BLaER1 treated with 17β-estradiol and CSF1 and Interleukin-3, amounts not matched to agents 10 nM and 100 nM (cell line): ENCODE measurements around the gene FST.

Experiments used
- H3K27ac ChIP-seq, 11 experiments: shearing (Covaris generic); formaldehyde crosslinking; 2 replicates each; pipeline ENCODE4 v1.8.1; 2022
- H3K27me3 ChIP-seq, 11 experiments: shearing (Covaris generic); formaldehyde crosslinking; 2 replicates each; pipeline ENCODE4 v1.8.1; 2022
- H3K36me3 ChIP-seq, 11 experiments: shearing (Covaris generic); formaldehyde crosslinking; 2 replicates each; pipeline ENCODE4 v1.8.1; 2022
- H3K4me1 ChIP-seq, 10 experiments: shearing (Covaris generic); formaldehyde crosslinking; 2 replicates each; pipeline ENCODE4 v1.8.1; 2022
- H3K4me2 ChIP-seq, 11 experiments: shearing (Covaris generic); formaldehyde crosslinking; 2 replicates each; pipeline ENCODE4 v1.8.1; 2022
- H3K4me3 ChIP-seq, 10 experiments: shearing (Covaris generic); formaldehyde crosslinking; 2 replicates each; pipeline ENCODE4 v1.8.1; 2022
- H3K9ac ChIP-seq, 11 experiments: shearing (Covaris generic); formaldehyde crosslinking; 2 replicates each; pipeline ENCODE4 v1.8.1; 2022
- H3K9me3 ChIP-seq, 11 experiments: shearing (Covaris generic); formaldehyde crosslinking; replicated peaks in 1 of 11; 2 replicates each; pipeline ENCODE4 v1.8.1; 2022
- H4K20me1 ChIP-seq, 11 experiments: shearing (Covaris generic); formaldehyde crosslinking; 2 replicates each; pipeline ENCODE4 v1.8.1; 2022
- Cebpa-rat ChIP-seq, 11 experiments: shearing (Covaris generic); IDR thresholded peaks; 2 replicates each; pipeline ENCODE4 v1.8.1; 2022

Gene FST

DNA sequence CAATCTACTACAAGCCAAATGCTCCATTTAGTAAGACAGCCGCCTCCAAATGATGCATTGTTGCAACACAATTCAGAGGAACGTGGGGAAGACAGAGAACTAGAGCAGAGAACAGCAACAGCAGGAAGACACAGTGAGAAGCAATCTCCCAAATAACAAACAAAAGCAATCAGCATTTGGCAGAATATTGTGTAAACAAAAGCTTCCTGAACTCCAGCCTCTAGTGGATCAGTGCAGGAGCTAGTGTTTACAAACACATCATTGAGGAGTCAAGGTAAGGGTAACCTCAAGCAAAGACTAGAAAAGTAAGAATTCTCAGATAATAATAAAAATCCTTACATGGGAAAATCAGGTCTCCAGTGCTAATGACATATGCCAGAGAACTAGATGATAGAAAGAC is 20.6 kb downstream of the FST start:
- no peak for TF ChIP-seq Cebpa-rat (IDR thresholded peaks at IDR 0.05)
- H3K27me3 ChIP-seq: no peaks in the 10 kb centered on the region

DNA sequence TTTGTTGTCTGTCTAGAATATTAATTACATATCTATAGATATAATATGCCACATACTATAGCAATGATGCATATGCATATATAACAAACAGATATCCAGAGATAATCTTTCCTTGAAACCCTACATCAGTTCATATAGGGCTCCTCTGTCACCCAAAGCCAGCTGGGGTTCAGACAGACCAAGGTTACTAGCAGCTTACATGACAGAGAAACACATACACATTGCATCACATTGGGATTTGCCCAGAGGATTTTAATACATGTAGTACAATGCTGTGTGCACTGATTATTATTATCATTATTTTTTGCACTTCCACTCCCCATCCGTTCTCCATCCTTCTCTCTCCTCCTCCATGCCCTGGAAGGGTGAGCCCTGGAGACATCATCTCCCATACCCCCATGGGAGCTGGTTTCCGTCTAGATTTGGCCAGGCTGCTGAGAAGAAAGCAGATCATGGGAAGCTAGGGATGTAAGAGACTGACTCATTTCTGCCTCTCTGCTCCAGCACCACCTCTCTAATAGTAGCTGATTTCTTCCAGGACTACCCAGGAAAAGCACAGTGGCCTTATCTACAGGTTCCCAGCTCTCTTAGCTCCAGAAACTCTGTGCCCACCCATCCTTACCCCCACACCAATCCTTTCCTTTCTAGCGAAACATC is 23.3 kb downstream of the FST start:
- H3K36me3 ChIP-seq: no peaks in the 10 kb centered on the region
- no peak overlapping the region for H3K4me3 ChIP-seq
- no peak for TF ChIP-seq Cebpa-rat (IDR thresholded peaks at IDR 0.05)
- H3K9ac ChIP-seq: no peak overlapping the region
- H3K27ac ChIP-seq: no peak overlapping the region
- H3K27me3 ChIP-seq: no peaks in the 10 kb centered on the region
- no peak overlapping the region for H3K4me2 ChIP-seq
- no peaks in the 10 kb centered on the region for H3K4me1 ChIP-seq
- H4K20me1 ChIP-seq: no peaks in the 10 kb centered on the region
- peaks cover 13 to 19% (median 15%) of the 10 kb centered on the region in 11 experiments for H3K9me3 ChIP-seq

More for the DNA sequence above, 20.6 kb downstream of the FST start:
- Histone ChIP-seq H3K4me2 (no peak overlapping the region), H3K4me1 (no peaks in the 10 kb centered on the region), H3K4me3 (no peak overlapping the region), H3K36me3 (no peaks in the 10 kb centered on the region), H3K9ac (no peak overlapping the region), H3K27ac (no peak overlapping the region), H3K9me3 (no peaks in the 10 kb centered on the region), H4K20me1 (no peaks in the 10 kb centered on the region)

DNA sequence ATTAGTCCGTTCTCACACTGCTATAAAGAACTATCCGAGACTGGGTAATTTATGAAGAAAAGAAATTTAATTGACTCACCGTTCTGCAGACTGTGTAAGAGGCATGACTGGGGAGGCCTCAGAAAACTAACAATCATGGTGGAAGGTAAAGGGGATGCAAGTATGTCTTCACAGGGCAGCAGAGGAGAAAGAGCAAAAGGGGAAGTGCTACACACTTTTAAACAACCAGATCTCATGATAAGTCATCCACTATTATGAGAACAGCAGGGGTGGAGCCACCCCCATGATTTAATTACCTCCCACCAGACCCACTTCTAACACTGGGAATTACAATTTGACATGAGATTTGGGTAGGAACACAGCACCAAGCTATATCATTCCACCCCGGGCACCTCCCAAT is 26.6 kb downstream of the FST start:
- no peak overlapping the region for H3K4me3 ChIP-seq
- no peak for TF ChIP-seq Cebpa-rat (IDR thresholded peaks at IDR 0.05)
- peaks cover 38 to 47% (median 44%) of the 10 kb centered on the region in 11 experiments for H3K9me3 ChIP-seq
- H3K36me3 ChIP-seq: no peaks in the 10 kb centered on the region
- no peaks in the 10 kb centered on the region for H3K4me1 ChIP-seq
- no peaks in the 10 kb centered on the region for H3K27me3 ChIP-seq
- H3K4me2 ChIP-seq: no peak overlapping the region
- H4K20me1 ChIP-seq: no peaks in the 10 kb centered on the region
- H3K9ac ChIP-seq: no peak overlapping the region
- no peak overlapping the region for H3K27ac ChIP-seq

DNA sequence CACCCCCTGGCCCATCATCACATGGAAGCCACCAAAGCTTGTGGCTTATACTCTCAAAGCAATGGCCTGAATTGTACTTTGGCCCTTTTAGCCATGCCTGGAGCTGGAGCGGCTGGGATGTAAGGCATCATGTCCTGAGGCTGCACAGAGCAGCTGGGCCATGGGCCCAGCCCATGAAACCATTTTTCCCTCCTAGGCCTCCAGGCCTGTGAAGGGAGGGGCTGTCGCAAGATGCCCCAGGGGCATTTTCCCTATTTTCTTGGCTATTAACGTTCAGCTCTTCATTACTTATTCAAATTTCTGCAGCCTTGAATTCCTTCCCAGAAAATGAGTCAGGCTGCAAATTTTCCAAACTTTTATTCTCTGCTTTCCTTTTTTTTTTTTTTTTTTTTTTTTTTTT is 27.7 kb downstream of the FST start:
- no peaks in the 10 kb centered on the region for H3K27me3 ChIP-seq
- no peak overlapping the region for H3K4me2 ChIP-seq
- H3K9ac ChIP-seq: no peak overlapping the region
- H3K4me3 ChIP-seq: no peak overlapping the region
- no peak overlapping the region for H3K27ac ChIP-seq
- H3K4me1 ChIP-seq: no peaks in the 10 kb centered on the region
- H3K9me3 ChIP-seq: peaks cover 42 to 56% (median 48%) of the 10 kb centered on the region in 11 experiments
- H4K20me1 ChIP-seq: no peaks in the 10 kb centered on the region
- H3K36me3 ChIP-seq: no peaks in the 10 kb centered on the region
- no peak for TF ChIP-seq Cebpa-rat (IDR thresholded peaks at IDR 0.05)

DNA sequence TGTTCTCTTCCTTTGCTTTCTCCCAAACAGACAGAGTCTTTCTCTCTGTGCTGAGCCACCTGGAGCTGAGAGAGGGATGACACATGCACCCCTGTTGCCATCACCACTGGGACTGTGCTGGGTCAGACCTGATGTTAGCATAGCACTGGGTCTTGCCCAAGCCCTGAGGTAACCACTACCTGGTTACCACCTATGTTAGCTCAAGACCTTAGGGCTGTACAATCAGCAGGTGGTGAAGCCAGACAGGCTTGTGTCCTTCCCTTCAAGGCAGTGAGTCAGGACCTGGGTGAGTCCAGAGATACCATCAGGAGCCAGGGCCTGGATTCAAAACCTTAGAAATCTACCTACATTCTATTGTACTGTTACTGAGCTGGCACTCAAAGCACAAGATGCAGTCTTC is 32.1 kb downstream of the FST start:
- no peak overlapping the region for H3K27ac ChIP-seq
- H3K4me1 ChIP-seq: no peaks in the 10 kb centered on the region
- H3K9ac ChIP-seq: no peak overlapping the region
- peaks cover 37 to 52% (median 47%) of the 10 kb centered on the region in 11 experiments for H3K9me3 ChIP-seq
- H3K27me3 ChIP-seq: no peaks in the 10 kb centered on the region
- H3K4me2 ChIP-seq: no peak overlapping the region
- no peak overlapping the region for H3K4me3 ChIP-seq
- no peaks in the 10 kb centered on the region for H3K36me3 ChIP-seq
- no peak for TF ChIP-seq Cebpa-rat (IDR thresholded peaks at IDR 0.05)
- no peaks in the 10 kb centered on the region for H4K20me1 ChIP-seq

DNA sequence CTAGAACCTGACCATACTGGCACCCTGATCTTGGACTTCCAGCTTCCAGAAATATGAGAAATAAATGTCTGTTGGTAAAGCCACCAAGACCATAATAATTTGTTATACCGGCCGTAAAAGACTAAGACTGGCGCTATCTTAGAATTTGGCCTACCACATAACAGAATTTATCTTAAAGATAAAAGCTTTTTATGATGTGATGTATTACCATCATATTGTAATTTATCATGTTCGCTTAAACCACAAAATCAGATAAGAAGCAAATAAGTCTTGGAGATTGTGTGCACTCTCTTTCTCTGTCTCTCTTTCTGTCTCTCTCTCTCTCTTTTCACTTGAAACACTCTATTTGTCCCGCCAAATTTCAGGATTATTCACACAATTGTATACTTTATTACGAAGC is 35.6 kb downstream of the FST start:
- H3K27me3 ChIP-seq: no peaks in the 10 kb centered on the region
- no peak overlapping the region for H3K27ac ChIP-seq
- no peak overlapping the region for H3K4me3 ChIP-seq
- H3K36me3 ChIP-seq: no peaks in the 10 kb centered on the region
- H3K4me2 ChIP-seq: no peak overlapping the region
- no peaks in the 10 kb centered on the region for H3K4me1 ChIP-seq
- TF ChIP-seq Cebpa-rat (IDR thresholded peaks at IDR 0.05): no peak
- no peak overlapping the region for H3K9ac ChIP-seq
- peaks cover 8 to 30% (median 21%) of the 10 kb centered on the region in 11 experiments for H3K9me3 ChIP-seq
- H4K20me1 ChIP-seq: no peaks in the 10 kb centered on the region

DNA sequence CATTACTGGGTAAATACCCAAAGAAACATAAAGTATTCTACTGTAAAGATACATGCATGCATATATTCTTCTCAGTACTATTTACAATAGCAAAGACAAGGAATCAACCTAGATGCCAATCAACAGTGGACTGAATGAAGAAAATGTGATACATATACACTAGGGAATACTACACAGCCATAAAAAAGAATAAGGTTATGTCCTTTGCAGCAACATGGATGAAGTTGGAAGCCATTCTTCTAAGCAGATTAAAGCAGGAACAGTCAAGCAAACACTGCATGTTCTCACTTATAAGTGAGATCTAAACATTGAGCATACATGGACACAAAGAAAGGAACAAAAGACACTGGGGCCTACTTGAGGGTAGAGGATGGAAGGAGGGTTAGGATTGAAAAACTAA is 40.4 kb downstream of the FST start:
- Histone ChIP-seq H3K9me3 (peaks cover 0 to 30% (median 17%) of the 10 kb centered on the region in 11 experiments; a peak in 18 of 22 replicates), H4K20me1 (no peaks in the 10 kb centered on the region), H3K27ac (no peak overlapping the region), H3K4me1 (no peaks in the 10 kb centered on the region), H3K4me3 (no peak overlapping the region), H3K9ac (no peak overlapping the region), H3K36me3 (no peaks in the 10 kb centered on the region), H3K27me3 (no peaks in the 10 kb centered on the region), H3K4me2 (no peak overlapping the region)
- no peak for TF ChIP-seq Cebpa-rat (IDR thresholded peaks at IDR 0.05)
